ENCODE results near the gene ADRM1. TPM values are rescaled to one million over a fixed set of nuclear protein-coding genes. Genes with fewer than 3 reads are reported as not detected.

ADRM1 gene
- total RNA-seq, 1 experiment from 2014 or later = 263 TPM

DNA sequence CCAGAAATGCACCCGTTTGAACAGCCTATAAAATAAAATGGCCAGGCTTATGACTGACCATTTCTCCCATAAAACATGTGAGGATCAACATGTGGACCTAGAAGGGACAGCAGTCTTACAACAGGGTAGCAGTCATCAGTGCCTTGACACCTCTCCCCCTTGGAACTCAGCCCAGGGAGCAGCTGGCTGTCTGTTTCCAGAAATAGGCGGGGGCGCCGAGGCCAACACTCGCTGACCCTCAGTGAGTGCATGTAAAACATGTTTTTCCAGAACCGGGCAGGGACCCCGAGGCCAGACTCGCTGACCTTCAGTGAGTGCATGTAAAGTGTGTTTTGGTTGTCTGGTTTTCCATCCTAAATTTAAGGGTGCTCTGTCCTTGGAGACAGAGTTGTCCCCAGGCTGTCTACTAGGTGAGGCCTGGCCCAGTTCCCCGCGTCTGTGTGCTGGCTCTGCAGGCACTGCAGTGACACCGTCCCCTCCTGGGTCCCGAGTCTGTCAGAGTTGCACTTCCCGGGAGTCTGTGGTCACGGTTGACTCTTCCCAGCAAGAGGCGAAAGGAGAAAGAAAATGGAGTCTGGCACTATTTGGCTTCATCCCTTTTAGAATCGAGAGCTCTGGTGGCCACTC is 19.8 kb upstream of the ADRM1 start:
- no peak for DNase-seq
- no peaks in the 10 kb centered on the region for H3K27me3 ChIP-seq (replicated peaks; ENCODE audit: control insufficient read depth, insufficient read depth, low read length)
- H3K9me3 Mint-ChIP-seq (ENCODE audit: unreplicated experiment) = no peaks in the 10 kb centered on the region
- peaks cover 18% of the 10 kb centered on the region for H3K36me3 ChIP-seq (ENCODE audit: control insufficient read depth, insufficient read depth, low read length)
- CTCF ChIA-PET = no interaction called here
- H3K27me3 Mint-ChIP-seq (ENCODE audit: insufficient read depth, unreplicated experiment) = no peaks in the 10 kb centered on the region
- H3K4me1 Mint-ChIP-seq (ENCODE audit: low read depth, unreplicated experiment) = no peaks in the 10 kb centered on the region
- POLR2A ChIA-PET = no interaction called here
- TF ChIP-seq, protein P1, sequence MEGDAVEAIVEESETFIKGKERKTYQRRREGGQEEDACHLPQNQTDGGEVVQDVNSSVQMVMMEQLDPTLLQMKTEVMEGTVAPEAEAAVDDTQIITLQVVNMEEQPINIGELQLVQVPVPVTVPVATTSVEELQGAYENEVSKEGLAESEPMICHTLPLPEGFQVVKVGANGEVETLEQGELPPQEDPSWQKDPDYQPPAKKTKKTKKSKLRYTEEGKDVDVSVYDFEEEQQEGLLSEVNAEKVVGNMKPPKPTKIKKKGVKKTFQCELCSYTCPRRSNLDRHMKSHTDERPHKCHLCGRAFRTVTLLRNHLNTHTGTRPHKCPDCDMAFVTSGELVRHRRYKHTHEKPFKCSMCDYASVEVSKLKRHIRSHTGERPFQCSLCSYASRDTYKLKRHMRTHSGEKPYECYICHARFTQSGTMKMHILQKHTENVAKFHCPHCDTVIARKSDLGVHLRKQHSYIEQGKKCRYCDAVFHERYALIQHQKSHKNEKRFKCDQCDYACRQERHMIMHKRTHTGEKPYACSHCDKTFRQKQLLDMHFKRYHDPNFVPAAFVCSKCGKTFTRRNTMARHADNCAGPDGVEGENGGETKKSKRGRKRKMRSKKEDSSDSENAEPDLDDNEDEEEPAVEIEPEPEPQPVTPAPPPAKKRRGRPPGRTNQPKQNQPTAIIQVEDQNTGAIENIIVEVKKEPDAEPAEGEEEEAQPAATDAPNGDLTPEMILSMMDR (IDR thresholded peaks at IDR 0.05; ENCODE audit: insufficient read depth in 1 of 2, low read depth in 1 of 2, low read length in 1 of 2, severe bottlenecking in 1 of 2, unreplicated experiment in 1 of 2) = no peak
- no peaks in the 10 kb centered on the region for H3K9me3 ChIP-seq
- peaks cover 92% of the 10 kb centered on the region for H3K36me3 Mint-ChIP-seq (ENCODE audit: insufficient read depth, unreplicated experiment)
- H3K4me3 Mint-ChIP-seq (ENCODE audit: unreplicated experiment) = no peak overlapping the region
- intact Hi-C loops (cut with micrococcal nuclease; ENCODE audit: unreplicated experiment) = no loop called here
- no TSS peak for BruUV-seq (replicated peaks)
- no peak overlapping the region for H3K4me3 ChIP-seq (ENCODE audit: low read depth, low read length)
- H3K27ac Mint-ChIP-seq (ENCODE audit: unreplicated experiment) = no peak overlapping the region
- no peaks in the 10 kb centered on the region for H3K4me1 ChIP-seq

DNA sequence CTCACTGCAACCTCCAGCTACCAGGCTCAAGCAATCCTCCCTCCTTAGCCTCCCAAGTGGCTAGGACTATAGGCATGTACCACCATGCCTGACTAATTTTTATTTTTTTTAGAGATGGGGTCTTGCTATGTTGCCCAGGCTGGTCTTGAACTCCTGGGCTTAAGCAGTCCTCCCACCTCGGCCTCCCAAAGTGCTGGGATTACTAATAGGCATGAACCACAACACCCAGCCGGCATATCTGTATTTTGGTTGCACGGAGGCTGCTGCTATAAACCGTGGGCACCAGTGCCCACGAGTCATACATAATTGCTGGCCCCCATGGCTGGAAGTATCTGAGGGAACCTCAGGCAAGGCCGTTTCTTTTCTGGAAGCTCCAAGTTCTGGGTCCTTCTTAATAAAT is 18.3 kb upstream of the ADRM1 start:
- no TSS peak for BruUV-seq (replicated peaks)
- no peaks in the 10 kb centered on the region for H3K27me3 ChIP-seq (replicated peaks; ENCODE audit: control insufficient read depth, insufficient read depth, low read length)
- Mint-ChIP-seq H3K27me3 (ENCODE audit: insufficient read depth, unreplicated experiment) (no peaks in the 10 kb centered on the region), H3K4me3 (ENCODE audit: unreplicated experiment) (no peak overlapping the region), H3K27ac (ENCODE audit: unreplicated experiment) (no peak overlapping the region), H3K4me1 (ENCODE audit: low read depth, unreplicated experiment) (no peaks in the 10 kb centered on the region), H3K9me3 (ENCODE audit: unreplicated experiment) (no peaks in the 10 kb centered on the region), H3K36me3 (ENCODE audit: insufficient read depth, unreplicated experiment) (peaks cover 86% of the 10 kb centered on the region)
- ChIA-PET POLR2A (interaction anchor here (0.6 kb wide), 1 partner anchor 1245 kb away, joined by 3 read pairs; no protein-coding TSS in a partner anchor), CTCF (no interaction called here)
- TF ChIP-seq, protein P1 (IDR thresholded peaks at IDR 0.05; ENCODE audit: insufficient read depth in 1 of 2, low read depth in 1 of 2, low read length in 1 of 2, severe bottlenecking in 1 of 2, unreplicated experiment in 1 of 2) = no peak
- peaks cover 20% of the 10 kb centered on the region for H3K36me3 ChIP-seq (ENCODE audit: control insufficient read depth, insufficient read depth, low read length)
- intact Hi-C loops (cut with micrococcal nuclease; ENCODE audit: unreplicated experiment) = no loop called here
- no peak for DNase-seq
- H3K4me3 ChIP-seq (ENCODE audit: low read depth, low read length) = no peak overlapping the region
- no peaks in the 10 kb centered on the region for H3K4me1 ChIP-seq
- H3K9me3 ChIP-seq = no peaks in the 10 kb centered on the region

DNA sequence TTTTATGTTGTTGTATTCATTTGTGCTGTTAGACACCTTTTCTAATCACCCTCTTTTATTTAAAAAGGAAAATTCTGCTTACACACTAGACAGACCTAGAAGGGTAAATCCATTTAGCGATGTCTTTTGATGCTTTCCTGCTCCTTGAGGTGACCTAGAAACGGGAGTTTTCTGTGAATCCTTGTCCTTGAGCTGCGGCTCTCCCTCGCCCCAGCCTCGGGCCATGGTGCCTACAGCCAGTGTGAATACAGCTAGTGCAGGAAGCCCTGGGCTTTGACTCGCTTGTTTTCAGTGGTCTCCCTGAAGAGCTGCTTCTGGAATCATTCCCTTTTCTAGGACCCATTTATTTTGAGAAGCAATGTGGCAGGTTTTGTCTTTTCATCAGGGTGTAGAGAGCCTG is 17.6 kb upstream of the ADRM1 start:
- DNase-seq = no peak
- BruUV-seq (replicated peaks) = no TSS peak
- Mint-ChIP-seq H3K4me1 (ENCODE audit: low read depth, unreplicated experiment) (no peaks in the 10 kb centered on the region), H3K36me3 (ENCODE audit: insufficient read depth, unreplicated experiment) (peaks cover 79% of the 10 kb centered on the region), H3K4me3 (ENCODE audit: unreplicated experiment) (no peak overlapping the region), H3K9me3 (ENCODE audit: unreplicated experiment) (no peaks in the 10 kb centered on the region), H3K27ac (ENCODE audit: unreplicated experiment) (no peak overlapping the region), H3K27me3 (ENCODE audit: insufficient read depth, unreplicated experiment) (no peaks in the 10 kb centered on the region)
- no peak overlapping the region for H3K4me3 ChIP-seq (ENCODE audit: low read depth, low read length)
- CTCF ChIA-PET = no interaction called here
- intact Hi-C loops (cut with micrococcal nuclease; ENCODE audit: unreplicated experiment) = no loop called here
- peaks cover 19% of the 10 kb centered on the region for H3K36me3 ChIP-seq (ENCODE audit: control insufficient read depth, insufficient read depth, low read length)
- POLR2A ChIA-PET = interaction anchor here (0.5 to 0.6 kb wide), 2 partner anchors 96 to 1244 kb away, joined by 3 read pairs; no protein-coding TSS in a partner anchor
- no peaks in the 10 kb centered on the region for H3K4me1 ChIP-seq
- H3K27me3 ChIP-seq (replicated peaks; ENCODE audit: control insufficient read depth, insufficient read depth, low read length) = no peaks in the 10 kb centered on the region
- TF ChIP-seq, protein P1 (IDR thresholded peaks at IDR 0.05; ENCODE audit: insufficient read depth in 1 of 2, low read depth in 1 of 2, low read length in 1 of 2, severe bottlenecking in 1 of 2, unreplicated experiment in 1 of 2) = no peak
- no peaks in the 10 kb centered on the region for H3K9me3 ChIP-seq
